SU-DHL-6 (cell line): ENCODE measurements around the gene NPAS2.

Experiments used
- EZH2phosphoT487 ChIP-seq: fragments of 200-600 bp; sonication (generic), shearing (Covaris generic); conservative IDR thresholded peaks from 2 replicates; pipeline ENCODE4 v1.6.1; 2018; ENCODE audit warnings: mild to moderate bottlenecking, antibody characterized with exemption, low read length, moderate library complexity, mixed read lengths
- TF ChIP-seq, protein P1 (sequence below): fragments of 200-600 bp; sonication (generic); IDR thresholded peaks from one replicate; pipeline ENCODE4 v1.5.1; 2017; ENCODE audit warnings: antibody characterized with exemption, mild to moderate bottlenecking, low read length, moderate library complexity; ENCODE audit not compliant: insufficient read depth, poor library complexity, severe bottlenecking

DNA sequence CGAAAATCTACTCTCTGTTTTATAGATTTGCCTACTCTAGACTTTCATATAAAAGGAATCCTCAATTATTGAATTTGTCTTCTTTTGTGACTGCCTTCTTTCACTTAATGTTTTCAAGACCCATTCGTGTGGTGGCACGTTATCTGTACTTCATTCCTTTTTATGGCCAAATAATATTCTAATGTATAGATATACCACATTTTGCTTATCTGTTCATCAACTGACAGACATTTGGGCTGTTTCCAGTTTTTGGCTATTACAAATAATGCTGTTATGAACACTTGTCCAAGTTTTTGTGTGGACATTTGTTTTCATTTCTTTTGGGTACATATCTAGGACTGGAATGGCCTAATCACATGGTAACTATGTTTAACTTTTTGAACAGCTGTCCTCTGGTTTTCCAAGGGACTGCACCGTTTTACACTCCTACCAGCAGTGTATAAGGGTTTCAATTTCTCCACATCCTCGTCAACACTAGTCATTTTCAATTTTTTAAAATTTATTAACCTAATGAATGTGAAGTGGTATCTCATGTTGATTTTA lies 9.3 kb upstream of the NPAS2 start:
- TF ChIP-seq, protein P1, sequence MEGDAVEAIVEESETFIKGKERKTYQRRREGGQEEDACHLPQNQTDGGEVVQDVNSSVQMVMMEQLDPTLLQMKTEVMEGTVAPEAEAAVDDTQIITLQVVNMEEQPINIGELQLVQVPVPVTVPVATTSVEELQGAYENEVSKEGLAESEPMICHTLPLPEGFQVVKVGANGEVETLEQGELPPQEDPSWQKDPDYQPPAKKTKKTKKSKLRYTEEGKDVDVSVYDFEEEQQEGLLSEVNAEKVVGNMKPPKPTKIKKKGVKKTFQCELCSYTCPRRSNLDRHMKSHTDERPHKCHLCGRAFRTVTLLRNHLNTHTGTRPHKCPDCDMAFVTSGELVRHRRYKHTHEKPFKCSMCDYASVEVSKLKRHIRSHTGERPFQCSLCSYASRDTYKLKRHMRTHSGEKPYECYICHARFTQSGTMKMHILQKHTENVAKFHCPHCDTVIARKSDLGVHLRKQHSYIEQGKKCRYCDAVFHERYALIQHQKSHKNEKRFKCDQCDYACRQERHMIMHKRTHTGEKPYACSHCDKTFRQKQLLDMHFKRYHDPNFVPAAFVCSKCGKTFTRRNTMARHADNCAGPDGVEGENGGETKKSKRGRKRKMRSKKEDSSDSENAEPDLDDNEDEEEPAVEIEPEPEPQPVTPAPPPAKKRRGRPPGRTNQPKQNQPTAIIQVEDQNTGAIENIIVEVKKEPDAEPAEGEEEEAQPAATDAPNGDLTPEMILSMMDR = no peak
- TF ChIP-seq EZH2phosphoT487 = no peak
